Measurements from ENCODE around the gene LSP1.
A peak's percentile ranks its signal among the peaks of the same experiment; 100 is the strongest.

The LSP1 gene

DNA sequence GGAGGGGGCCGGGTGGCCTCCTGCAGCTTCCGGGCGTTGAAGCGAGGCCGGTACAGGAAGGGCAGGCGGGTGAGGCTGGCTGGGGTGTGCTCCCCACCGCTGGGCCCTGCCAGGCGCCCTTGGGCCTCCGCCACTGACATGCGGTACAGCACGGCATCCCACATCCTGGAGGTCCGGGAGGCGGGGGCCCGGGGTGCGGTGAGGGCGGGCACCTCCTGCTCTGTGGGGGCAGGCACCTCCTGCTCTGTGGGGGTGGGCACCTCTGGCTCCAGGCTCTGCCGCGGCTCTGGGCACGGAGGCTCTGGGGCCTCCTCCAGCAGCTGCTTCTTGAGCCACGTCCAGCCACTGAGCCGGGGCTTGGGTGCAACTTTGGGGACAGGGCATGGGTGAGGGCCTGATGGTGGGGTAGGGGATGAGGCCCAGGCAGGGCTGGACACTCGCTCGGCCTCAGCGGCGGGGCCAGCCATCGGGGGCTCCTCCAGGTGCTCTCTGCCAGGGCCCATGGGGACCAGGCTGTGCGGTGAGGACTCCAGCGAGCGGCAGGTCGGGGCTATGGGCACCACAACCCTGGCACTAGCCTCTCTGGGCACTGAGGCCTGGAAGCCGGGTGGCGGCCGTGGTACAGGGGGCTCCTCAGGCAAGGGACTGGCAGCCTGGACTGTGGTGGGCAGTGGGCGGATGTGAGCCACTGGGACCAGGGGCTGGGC, 36.5 kb downstream of the LSP1 start:
- no peak for DNase-seq

DNA sequence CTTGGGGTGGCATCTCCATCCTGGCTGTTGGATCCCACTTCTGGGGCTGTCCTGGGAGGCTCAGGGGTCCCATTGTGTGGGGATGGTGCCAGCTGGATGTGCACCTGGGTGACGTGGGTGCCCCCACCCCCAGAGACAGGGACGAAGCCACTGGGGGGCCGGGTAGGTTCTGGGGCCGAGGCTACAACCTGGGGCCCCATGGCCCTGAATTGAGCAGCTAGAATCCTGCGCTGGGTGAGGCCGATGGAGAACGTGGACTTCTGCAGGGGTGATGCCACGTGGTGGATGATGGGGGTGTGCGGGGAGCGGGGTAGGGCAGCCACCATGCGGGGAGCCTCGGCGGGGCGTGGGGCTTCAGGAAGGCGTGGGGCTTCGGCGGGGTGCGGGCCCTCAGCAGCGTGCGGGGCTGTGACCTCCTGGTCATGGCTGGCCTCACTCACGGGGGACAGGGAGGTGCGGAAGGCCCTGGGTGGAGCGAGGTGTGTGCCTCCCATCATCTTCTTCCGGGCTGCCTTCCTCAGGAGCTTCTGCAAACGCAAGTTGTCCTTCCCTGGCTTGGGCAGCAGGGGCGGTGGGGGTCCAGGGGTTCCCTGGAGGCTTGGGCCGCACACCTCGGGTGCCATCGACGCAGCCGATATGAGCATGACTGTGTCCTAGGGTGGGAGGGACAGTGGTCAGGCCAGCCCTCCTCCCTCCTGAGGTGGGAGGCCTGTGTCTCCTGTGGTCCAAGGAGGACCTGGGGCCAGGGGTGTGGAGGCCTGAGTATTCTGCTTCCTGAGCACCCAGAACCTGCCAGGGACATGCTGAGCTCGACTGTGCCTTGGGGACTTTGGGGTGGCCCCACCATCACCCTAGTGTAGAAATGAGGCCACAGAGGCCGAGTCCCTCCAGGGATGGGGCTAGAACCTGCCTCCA, 37.3 kb downstream of the LSP1 start:
- no peak for DNase-seq

DNA sequence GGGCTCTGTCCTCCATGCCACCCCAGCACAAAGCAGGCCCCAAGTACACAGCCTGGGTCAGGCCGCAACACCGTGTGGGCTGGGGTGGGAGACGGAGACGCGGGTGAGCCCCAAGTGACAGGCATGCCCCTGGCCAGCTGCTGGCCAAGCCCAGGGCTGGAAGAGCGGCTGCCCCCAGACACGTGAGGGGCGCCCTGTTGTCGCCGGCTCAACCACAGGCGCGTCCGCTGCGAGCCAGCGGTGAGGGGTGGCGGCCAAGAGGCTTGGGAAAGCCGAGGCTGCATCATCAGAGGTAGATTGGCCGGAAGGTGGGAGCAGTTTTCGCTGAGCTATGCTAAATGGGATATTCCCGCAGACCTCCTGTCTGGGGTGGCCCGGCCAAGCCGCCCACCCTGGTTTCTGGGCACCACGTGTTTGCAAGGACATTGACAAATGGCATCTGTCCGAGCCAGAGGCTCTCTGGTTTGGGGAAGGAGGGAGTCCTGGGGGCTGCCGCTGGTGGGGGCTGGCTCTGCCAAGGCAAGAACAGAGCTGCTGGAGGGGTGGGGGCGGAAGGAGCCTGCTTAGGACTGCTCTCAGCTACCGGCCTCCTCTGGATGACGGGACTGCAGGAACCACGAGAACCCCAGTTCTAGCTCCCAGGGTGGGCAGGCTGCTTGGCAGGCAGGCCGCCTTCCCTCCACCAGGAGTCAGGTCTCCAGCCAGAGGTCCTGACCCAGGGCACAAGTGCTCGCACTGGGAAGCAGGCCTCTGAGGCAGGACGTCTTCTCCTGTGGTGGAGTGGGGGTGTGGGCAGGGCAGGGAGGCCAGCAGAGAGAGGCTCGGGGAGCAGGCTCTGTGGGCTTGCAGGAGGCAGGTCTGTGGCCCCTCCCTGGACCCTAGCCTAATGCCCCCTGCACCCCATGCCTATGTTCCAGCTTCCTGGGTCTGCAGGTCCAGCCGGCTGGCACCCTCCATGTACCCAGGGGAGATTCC, 38.3 kb downstream of the LSP1 start:
- DNase-seq = no peak

DNA sequence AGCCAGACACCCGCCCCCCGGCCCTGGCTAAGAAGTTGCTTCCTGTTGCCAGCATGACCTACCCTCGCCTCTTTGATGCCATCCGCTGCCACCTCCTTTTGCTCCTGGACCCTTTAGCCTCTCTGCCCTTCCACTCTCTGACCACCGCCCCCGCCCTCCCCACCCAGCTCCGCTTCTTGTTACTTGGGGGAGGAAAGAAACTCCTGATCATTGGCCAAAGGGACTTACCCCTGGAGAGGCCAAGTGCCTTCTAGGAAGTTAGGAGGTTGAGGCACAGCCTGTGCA, 38.9 kb downstream of the LSP1 start, which contains the start of gene PRR33:
PRR33 (minus strand) TSS at position 65 of the 285 bp plus-strand sequence. CDS start 1,311 bp downstream, outside the sequence.
- DNase-seq = no peak

DNA sequence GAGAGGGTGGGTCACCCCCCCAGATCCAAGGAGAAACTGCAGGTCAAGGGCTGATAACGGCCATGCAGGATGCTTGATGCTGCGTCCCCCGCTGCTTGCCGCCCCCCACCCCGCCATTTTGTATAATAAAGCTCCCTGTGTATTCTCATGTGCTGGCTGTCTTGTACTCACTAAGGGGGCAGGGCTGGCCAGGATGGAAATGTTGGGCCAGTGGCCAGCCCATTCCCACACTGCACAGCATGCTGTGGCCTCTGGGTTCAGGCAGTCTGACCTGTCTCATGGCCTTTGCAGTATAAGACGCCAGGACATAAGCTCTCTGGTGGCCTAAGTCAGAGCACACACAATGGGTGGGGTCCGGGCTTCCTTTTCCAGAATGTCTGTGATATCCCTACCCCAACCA, 39.2 kb downstream of the LSP1 start:
- DNase-seq = no peak

DNA sequence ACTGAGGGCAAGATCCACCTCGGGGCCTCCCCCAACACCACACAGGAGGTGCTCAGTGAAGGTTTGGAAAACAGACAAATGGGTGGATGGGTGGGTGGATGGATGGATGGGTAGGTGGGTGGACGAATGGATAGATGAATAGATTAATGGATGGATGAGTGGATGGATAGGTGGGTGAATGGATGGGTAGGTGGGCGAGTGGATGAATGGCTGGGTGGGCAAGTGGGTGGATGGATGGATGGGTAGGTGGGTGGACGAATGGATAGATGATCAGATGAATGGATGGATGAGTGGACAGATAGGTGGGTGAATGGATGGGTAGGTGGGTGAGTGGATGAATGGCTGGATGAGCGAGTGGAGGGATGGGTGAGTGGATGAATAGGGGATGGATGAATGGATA, 39.7 kb downstream of the LSP1 start:
- no peak for DNase-seq

DNA sequence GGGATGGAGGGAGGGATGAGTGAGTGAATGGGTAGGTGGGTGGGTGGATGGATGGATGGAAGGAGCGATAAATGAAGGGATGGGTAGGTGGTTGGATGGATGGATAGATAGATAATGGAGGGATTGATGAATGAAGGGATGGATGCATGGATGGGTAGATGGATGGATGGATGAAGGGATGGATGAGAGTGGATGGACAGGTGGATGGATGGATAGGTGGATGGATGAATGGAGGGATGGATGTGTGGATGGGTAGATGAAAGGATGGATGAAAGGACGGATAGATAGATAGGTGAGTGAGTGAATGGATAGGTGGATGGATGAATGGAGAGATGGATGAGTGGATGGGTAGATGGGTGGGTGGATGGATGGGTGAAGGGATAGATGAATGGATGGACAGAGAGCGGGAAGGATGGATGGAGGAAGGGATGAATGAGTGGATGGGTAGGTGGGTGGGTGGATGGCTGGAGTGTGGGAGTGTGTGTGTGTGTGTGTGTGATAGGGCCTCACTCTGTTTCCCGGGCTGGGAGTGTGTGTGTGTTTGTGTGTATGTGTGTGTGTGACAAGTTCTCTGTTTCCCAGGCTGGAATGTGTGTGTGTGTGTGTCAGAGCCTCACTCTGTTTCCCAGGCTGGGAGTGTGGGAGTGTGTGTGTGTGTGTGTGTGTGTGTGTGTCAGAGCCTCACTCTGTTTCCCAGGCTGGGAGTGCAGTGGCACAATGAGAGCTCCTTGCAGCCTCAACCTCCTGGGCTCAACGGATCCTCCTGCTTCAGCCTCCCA, 40.9 kb downstream of the LSP1 start:
- no peak for DNase-seq

DNA sequence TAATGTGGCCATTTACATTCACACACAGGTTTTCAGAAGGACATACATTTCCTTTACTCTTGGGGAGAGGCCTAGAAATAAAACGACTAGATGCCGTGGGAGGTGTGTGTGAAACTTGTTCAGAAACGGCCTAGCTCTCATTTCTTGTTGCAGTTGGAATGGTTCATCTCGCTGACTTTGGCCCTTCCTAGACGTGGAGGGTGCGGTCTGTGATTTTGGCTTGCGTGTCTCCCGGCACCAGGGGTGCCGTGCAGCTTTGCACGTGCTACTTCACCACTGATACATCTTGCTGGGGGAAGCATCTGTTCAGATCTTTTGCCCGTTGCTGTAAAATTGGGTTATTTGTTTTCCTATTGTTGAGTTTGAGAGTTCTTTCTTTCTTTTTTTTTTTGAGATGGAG, 41.9 kb downstream of the LSP1 start:
- DNase-seq = peak in 1 of 56 donors; percentile 31

DNA sequence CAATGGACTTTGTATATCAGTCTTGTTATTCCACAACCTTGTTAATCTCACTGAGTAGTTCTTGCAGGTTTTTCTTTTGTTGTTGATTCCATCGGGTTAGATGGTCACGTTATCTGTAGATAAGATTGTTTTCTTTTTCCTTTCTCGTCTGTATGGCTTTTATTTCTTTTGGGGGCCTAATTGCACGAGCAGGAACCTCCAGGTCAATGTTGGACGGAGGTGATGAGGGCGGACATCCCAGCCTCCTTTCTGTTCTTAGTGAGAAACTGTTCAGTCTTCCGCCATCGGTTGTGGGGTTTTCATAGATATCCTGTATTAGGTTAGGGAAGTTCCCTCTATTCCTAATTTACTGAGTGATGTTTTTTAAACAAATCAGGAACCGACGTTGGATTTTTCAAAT, 43.6 kb downstream of the LSP1 start:
- no peak for DNase-seq

DNA sequence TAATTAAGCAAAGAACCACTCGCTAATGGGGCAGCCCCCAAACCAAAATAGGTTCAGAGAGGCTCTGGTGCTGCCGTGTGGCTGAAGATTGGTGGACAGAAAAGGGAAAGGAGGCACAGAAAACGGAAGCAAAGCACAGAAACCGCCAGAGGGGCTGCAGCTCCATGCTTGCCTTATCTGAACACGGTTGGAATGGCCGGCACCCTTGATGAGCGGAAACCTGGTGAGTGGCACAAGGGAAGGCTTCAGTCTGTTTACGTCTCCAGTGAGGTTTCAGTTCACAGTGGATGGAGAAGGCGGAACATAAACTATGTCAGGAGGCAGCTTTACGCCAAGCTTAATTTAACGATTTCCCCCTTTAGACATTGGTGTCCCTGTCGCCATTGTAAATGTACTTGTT, 44.0 kb downstream of the LSP1 start:
- peak in 1 of 56 donors; percentile 12 for DNase-seq

DNA sequence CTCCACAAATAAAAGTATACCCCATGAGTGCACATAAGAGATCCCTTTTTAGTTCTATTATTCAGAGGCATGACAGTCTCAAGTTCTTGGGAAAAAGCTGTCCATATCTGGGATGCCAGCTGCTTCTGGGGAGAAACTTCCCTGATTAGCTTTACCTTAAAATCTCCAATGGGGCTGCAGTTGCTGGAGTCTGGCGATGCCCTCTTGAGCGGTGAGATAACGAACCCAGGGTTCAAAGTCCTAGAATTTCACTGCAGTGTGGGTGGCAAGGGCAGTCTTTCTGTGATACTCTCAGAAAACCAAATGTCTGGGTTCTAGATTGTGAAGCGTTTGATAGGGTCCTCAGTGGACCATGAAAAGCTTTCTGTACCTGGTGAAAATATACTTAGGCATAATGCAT, 46.2 kb downstream of the LSP1 start:
- DNase-seq = no peak

DNA sequence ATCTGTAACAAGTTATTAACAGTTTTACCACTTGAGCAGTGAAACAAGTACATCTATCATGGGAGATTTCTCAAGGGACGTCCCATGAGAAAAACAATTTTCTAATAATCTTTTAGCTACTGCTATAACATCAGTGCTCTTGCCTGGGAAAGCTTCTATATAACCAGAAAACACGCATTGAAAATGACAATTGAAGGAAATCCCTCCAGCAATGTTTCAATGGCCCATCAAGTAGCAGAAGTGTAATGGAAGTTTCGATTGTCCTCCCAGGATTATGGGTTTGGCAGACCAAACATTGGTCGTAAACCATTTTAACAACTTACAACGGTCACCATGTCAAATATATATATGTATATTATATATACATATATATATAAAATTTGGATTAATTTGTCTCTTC, 46.8 kb downstream of the LSP1 start:
- no peak for DNase-seq

DNA sequence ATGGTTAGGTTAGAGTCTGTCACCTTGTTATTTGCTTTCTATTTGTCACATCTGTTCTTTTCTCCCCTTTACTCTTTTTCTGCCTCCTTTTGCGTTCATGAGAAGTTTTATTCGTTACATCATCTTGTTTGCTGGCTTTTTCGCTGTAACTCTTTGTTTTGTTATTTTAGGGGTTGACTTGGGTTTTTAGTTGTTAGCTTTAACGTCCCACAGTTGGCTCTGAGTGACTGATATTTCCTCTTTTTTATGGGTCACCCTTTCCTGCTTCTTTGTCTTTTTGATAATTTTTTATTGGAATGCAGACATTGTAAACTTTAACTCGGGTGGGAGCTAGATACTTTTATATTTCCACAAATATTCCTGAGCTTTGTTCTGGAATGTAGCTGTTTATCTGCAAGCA, 53.3 kb downstream of the LSP1 start:
- no peak for DNase-seq

DNA sequence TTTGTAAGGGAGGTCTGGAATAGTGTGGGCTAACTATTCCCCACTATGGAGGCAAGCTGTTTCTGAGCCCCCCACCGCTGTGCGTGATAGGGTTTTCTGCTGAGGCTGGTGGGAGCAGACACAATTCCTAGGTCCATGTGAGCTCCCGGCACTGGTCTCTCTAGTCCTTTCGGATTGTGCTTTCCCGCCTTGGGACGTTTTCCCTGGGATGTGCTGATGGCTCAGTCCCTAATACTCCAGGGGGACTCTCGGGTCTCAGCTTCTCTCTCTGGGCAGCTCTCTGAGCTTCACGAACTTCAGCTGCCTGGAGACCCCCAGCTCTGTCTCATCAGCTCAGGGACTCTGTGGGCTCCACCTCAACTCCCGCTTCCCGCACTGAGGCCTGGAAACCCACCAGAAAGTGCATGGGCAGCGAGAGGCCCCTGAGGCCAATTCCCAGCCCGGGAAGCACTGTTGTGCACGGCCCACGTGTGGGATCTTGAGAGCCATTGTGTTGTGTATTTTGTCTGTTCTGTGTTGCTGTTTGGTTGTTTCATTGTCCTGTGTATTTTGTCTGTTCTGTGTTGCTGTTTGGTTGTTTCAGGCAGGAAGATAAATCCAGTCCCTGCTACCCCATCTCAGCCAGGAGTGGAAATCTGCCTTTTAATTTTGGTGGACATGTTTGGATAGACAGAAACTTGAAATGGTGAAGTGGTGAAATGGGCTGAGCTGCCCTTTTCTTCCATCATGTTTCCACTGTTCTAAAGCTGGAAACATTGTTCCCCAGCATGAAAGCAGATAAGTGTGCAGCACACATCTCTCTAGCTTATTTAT, 53.9 kb downstream of the LSP1 start:
- DNase-seq = no peak

DNA sequence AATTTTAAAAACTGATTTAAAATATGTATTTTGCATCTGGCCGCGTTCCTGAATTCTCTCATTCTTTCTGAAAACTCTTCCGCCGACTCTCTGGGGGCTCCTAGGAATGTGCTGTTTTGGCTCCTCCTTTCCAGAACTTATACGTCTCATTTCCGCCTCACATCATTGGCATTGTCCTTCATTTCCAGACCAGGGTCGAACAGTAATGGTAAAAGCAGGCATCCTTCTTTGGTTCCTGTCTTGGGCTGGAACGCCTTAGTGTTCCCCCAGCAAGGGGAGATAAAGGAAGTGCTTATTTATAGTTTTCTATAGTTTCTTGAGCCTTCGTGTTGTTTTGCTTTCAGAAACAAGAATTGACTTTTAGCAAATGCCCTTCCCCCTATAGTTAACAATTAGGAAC, 55.7 kb downstream of the LSP1 start:
- no peak for DNase-seq

DNA sequence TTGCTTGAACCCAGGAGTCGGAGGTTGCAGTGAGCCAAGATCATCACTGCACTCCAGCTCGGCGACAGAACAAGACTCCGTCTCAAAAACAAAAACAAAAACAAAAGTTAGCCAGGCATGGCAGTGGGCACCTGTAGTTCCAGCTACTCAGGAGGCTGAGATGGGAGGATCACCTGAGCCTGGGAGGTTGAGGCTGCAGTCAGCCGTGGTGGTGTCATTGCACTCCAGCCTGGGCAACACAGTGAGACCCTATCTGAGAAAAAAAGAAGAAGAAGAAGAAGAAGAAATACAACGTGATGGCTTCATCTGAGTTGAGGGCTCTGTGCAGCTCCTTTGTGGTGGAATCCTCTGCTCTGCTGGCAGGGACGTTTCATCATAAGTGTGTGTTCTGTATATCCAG, 56.6 kb downstream of the LSP1 start:
- DNase-seq = no peak

DNA sequence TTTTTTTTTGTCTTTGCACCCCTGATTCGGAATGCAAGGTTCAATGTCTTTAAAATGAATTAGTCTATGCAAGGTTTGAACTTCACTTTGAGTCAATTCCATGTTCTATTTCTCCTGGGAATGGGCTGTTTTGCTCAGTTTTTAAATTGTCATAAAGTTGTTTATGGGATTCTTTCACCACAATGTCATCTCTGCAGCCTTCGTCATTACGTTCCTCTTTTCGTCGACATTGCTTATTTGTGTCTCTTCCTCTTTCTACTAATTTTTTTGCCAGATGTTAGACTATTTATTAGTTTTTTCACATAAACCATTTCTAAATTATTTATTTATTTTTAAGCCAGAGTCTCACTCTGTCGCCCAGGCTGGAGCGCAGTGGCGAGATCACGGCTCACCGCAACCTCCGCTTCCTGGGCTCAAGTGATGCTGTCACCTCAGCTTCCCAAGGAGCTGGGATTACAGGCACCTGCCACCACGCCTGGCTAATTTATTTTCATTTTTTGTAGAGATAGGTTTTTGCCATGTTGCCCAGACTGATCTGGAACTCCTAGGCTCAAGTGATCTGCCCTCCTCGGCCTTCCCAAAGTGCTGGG, 59.5 kb downstream of the LSP1 start:
- no peak for DNase-seq

DNA sequence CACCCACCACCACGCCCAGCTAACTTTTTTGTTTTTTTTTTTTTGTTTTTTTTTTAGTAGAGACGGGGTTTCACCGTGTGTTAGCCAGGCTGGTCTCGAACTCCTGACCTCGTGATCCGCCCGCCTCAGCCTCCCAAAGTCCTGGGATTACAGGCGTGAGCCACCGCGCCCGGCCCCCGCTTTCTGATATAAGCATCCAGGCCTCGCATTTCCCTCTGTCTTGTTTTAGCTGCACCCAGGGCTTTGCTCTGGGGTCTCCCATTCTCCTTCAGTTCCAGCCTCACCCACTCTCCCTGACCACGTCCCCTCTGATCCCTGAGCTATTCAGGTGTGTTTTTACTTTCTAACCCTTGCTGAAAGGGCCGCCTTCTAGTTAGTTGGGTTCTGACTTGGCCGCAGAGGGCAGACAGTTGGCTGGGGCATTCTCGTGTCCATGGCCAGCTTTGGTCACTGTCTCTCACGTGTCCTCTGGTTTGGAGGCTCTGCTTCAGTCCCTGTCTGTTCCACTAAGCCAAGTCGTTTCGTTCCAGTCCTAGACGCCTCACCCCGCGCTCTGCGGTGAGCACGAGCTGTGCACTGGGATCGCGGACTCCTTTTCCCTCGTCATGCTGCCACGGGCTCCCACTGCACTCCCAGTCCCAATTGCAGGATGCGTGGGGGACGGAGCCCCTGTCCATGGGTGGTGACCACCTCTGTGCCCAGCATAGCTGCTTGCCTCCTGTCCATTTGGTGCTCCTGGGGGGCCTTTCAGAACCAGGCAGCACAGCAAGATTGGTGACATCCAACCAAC, 60.6 kb downstream of the LSP1 start:
- no peak for DNase-seq

DNA sequence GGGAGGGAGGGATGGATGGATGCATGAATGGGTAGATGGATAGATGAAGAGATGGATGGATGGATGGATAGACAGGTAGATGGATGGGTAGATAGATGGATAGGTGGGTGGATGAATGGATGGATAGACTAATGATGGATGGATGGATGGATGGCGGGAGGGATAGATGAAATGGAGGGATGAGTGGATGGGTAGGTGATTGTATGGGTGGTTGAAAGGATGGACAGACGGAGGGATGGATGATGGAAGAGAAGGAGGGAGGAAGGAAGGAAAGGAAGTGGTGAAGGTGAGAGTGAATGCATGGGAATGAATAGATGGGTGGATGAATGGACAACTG, 62.9 kb downstream of the LSP1 start:
- no peak for DNase-seq
